Activated CD8-positive, alpha-beta memory T cell treated with anti-CD3 and anti-CD28 coated beads for 4 hours (primary cell): ENCODE results near the gene DHH.
"Not testable (repeated sequence)": the region's sequence is repeated elsewhere in the genome, so short reads cannot be mapped to it uniquely, and the experiment has no call there.

Experiments
- DNase-seq, 2 donors: peaks; one replicate each; pipeline ENCODE4 v3.0.0-alpha.2; 2020; ENCODE audit warnings: low read depth in 2 of 2

The DHH gene

GRCh38 chr12:49094160-49094974, at the start of gene DHH:
Gene DHH (minus strand): TSS chr12:49094801. CDS start chr12:49094512, 289 bp downstream.
- DNase-seq: no peak

- no peak for DNase-seq
Observed at GRCh38 chr12:49144384-49144783, 49.8 kb upstream of the DHH start.

- DNase-seq: no peak
Observed at GRCh38 chr12:49138999-49139398, 44.4 kb upstream of the DHH start.

- no peak for DNase-seq
Observed at GRCh38 chr12:49138587-49138986, 44.0 kb upstream of the DHH start.

GRCh38 chr12:49137476-49137875, 42.9 kb upstream of the DHH start:
- no peak for DNase-seq

- DNase-seq: not testable (repeated sequence)
Observed at GRCh38 chr12:49136997-49137396, 42.4 kb upstream of the DHH start.

- no peak for DNase-seq
Observed at GRCh38 chr12:49133590-49133989, 39.0 kb upstream of the DHH start.

GRCh38 chr12:49133014-49133413, 38.4 kb upstream of the DHH start:
- no peak for DNase-seq

GRCh38 chr12:49131894-49132461, 37.4 kb upstream of the DHH start:
- DNase-seq: no peak

- peak; percentile 79 to 84 for DNase-seq
Observed at GRCh38 chr12:49131051-49131893, 36.7 kb upstream of the DHH start, which contains the start of gene TUBA1B. Gene TUBA1B (minus strand): TSS chr12:49131395. CDS start chr12:49131300, 95 bp downstream.

- DNase-seq: peak; percentile 86 to 87
Observed at GRCh38 chr12:49130151-49131050, 35.8 kb upstream of the DHH start.

GRCh38 chr12:49129332-49130150, 34.9 kb upstream of the DHH start:
- DNase-seq: no peak

GRCh38 chr12:49127971-49128370, 33.4 kb upstream of the DHH start:
- not testable (repeated sequence) for DNase-seq

- no peak for DNase-seq
Observed at GRCh38 chr12:49126852-49127763, 32.5 kb upstream of the DHH start.

- DNase-seq: no peak
Observed at GRCh38 chr12:49121047-49121696, 26.6 kb upstream of the DHH start.

- DNase-seq: no peak
Observed at GRCh38 chr12:49111206-49111605, 16.6 kb upstream of the DHH start.

GRCh38 chr12:49110464-49111155, 16.0 kb upstream of the DHH start, which contains the start of gene LMBR1L:
Gene LMBR1L (minus strand): TSS chr12:49110847. CDS start chr12:49110555, 292 bp downstream.
- peak; percentile 94 for DNase-seq
